Vagina (tissue), 2 donors: ENCODE measurements around the gene AP1S3.

ENCODE experiments used
- CTCF ChIP-seq, 3 experiments: fragments of 450-650 bp in 2 of 3; fragments of 200-600 bp in 1 of 3; sonication (generic) in 1 of 3; IDR thresholded peaks; one replicate each; pipeline ENCODE4 v1.5.1; 2017 to 2019; ENCODE audit warnings: antibody characterized with exemption in 3 of 3, mild to moderate bottlenecking in 2 of 3, moderate library complexity in 2 of 3
- POLR2A ChIP-seq, 2 donors: fragments of 450-650 bp; IDR thresholded peaks; one replicate each; pipeline ENCODE4 v1.6.1; 2017; ENCODE audit warnings: antibody characterized with exemption in 2 of 2, mild to moderate bottlenecking in 2 of 2, moderate library complexity in 2 of 2

GRCh38 chr2:223815186-223815883 lies 22.0 kb downstream of the AP1S3 start:
- TF ChIP-seq CTCF (IDR thresholded peaks at IDR 0.05) (no peak), POLR2A (IDR thresholded peaks at IDR 0.05) (no peak)
